Stimulated activated CD8-positive, alpha-beta memory T cell treated with anti-CD3 and anti-CD28 coated beads, Interleukin-12 subunit alpha, Interleukin-12 subunit beta, amount 100 ng/mL, for 1 hour (primary cell): ENCODE data around the gene CCT7.

Experiments
- DNase-seq: peaks from one replicate; pipeline ENCODE4 v3.0.0-alpha.2; 2020; ENCODE audit warnings: low read depth

CCT7 gene

DNA sequence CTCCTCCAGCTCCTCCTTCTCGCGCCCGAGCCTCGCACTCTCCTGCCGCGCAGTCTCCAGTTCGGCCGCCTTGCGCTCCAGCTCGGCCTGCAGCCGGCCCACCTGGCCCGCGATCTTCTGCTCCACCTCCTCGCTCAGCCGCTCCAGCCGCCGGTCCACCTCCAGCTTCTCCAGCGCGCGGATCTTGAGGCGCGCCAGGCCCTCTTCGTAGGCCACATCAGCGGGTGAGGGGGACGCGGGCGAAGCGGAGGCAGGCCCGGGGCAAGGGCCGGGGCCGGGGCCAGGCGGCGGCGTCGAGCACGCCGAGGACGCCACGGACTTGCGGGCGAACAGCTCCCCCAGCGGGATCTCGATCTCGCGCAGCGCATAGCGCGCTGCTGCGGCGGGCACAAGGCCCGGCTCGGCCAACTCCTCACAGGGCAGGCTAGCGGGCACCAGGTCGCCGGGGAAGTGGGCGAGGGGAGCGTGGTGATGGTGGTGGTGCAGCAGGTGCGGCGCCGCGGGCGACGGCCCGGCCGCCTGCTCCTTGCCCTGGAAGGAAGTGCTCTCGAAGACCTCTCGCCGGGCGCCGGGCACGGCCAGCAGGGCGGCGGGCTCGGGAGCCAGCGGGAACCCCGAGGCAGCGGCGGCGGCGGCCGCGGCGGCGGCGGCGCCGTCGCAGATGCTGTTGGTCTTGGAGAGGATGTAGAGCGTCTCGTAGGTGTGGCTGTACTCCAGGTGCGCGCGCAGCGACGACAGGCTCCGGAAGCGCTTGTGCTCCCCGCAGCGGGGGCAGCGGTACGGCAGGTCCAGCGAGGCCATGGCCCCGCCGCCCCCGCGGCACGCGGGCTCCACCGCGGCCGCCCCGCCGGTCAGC, 35.0 kb downstream of the CCT7 start:
- DNase-seq, result peak; percentile 59

DNA sequence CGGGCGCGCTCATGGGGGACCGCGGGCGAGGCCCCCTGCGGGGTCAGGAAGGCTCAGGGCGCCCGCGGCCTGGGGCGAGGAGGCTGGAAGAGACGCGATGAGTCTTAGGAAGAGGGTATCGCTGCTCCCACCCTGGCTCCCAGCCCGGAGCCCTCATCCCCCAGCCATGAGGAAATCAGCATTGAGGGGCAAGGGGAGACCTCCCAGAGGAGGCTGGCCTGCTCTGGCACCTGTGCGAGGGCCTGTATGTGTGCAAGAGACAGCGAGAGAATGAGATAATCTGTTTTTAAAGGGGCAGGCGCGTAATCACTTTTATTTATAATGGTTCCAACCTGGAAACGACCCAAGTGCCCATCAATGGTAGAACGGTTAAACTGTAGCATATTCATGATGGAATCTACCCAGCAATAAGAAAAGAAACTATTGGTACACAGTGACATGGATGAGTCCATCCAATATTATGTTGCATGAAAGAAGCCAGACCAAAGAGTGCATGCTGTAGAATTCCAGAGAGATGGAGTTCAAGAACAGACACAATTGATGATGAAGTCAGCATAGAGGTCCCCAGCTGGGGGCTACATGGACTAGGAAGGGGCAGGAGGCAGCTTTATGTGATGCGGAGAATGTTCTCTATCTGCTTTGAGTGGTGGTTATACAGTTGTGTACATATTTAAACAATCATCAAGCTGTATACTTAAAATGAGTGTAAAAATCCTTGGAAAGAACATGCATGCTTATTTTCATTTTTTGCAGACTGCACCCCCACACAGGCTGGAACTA, 35.8 kb downstream of the CCT7 start:
- DNase-seq, result no peak

DNA sequence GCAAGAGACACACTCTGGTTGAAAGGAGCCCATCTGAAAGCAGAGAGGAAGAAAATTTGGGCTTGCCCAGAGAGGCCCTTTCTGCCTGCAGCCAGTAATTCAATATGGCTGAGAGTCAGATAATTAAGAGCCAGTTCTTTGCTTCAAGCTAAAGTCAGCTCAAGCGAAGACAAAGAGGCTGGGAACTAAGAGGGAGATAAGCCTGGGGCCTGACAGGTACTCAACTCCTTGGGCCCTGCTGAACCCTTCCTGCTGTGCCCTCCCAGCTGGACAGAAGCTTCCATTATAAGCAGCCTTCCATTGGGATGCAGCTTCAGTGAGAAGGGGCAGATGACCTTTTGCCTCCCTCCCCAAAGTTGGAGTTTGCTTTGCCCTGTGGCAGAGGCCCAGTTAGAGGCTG, 38.2 kb downstream of the CCT7 start:
- no peak for DNase-seq

DNA sequence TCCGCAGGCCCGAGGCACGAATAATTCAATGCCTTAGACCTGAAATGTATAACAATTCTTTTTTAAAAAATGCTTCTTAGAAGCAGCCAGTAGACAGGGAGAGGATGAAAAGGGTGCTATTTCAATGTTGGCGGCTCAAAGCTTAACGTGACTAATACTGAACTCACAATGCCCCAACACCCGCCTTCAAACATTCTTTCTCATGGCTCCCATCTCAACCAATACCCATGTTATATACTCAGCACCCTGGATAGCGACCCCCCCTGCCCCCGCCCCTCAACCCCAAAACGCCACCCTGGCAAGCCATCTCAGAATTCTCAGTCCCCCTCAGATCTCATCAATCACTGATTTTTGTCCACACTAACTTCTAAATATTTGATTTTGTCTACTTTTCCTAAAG, 45.7 kb downstream of the CCT7 start:
- no peak for DNase-seq

DNA sequence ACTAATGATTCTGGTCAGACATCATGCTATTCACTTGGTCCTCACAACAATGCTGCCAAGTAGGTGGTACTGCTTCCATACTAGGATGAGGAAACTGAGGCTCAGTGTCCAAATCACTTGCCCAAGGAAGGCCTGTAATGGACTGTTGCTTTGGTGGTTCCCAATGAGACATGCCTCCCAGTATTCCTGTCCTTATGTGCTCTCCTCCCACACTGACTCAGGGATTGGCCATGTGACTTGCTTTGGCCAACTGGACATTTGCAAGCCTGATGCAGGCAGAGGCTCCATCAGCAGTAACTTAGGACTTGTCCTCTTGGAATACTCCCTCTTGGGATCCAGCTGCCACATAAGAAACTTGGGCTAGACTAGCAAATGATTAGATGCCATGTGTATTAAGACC, 47.1 kb downstream of the CCT7 start:
- no peak for DNase-seq

DNA sequence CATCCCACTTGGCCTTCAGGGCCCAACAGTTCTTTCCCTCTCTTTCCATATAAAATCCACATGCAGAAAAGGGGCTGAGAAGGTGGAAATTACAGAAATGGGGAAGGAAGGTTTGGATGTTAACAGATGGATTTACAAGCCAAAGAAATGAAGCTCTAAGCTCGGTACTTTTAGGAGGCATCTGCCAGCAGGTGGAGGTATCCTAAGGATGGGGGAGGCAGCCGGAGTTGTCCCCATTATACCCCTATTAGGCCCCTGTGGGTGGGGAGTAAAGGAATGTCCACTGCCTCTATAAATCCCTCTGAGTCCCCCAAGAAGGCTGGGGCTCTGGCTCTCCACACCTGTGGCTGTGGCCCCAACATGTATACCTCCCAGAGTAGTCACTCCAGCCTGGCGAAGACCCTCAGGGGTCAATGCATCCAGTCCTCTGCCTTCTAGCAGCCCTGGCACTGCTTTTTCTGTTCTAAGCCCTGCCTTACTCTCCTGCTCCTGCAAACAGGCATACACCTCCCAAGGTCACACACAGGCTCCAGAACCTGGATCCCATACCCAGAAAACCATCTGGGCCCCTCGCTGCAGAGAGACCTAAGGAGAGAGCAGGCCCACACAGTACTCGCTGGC, 48.9 kb downstream of the CCT7 start:
- no peak for DNase-seq

DNA sequence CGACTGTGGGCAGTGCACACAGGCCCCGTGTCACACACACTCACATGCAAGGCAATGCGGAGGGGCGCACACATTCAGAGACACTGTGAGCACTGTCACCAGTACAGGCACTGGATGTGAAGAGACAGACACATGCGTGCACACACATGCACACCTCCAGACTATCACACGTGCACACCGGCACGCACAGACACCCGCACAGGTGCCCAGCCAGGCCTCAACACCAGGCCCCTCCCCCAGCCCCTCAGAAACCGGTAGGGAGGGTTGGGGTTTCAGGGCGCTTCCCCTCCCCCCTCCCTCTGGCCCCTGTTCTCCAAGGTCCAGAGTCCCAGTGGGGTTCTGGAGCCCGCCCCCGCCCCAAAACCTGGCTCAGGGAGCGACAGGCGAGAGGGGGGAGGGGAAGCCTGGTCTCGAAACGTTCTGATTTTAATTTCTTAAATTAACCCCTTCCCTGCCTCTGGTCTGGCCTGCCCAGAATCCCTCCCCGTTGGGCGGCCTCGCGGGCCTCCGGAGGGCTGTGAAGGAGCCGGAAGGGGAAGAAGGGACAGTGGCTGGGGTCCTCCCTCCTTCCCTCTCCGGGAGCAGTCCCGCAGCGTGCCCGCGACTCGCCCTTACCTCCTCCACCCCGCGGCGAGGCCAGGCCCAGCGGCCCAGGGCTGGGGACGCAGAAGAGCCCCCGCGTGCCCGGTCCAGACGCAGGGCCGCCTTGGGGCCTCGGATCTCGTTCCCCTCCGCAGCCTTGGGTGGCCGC, 49.6 kb downstream of the CCT7 start:
- DNase-seq, result no peak

DNA sequence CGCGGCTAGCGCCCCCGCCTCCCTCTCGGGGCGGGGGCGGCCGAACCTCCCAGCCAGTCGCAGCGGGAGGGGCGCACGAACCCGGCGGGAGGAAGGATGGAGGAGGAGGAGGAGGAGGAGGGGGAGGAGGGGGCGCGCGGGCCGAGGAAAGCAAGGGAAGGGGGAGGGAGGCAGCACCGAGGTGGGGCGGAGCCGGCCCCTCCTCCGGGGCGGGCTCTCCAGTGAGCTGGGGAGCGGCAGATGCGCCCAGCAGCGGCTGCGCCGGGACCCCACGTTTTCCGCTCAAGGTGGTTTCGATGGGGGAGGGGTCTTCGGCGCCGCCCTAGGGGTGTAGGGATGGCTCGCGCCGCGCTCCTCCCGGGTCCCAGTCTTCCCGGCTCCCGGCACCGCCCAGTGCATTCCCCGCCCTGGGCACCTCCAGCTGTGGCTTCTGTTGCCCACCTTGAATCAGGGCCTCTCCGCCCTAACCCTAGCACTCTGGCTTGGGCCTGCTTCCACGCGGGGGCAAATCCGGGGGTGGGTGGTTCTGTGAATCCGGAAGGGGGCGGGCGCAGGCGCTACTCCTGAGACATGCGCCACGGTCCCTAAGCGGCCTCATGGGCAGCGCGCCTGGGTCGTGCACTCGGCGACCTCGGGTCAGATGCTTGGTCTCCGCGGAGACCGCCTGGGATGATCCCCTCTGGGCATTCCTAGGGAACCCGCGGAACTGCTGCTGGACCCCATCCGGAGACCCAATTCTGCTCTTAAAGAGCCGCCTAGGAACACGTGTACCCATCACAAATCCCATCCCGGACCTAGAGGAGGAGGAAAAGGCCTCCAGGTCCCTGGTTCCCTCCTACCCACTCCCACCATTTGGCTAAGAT, 50.4 kb downstream of the CCT7 start, which contains the start of gene FBXO41:
FBXO41 (minus strand) TSS at position 183 of the 863 bp plus-strand sequence. CDS start 14,848 bp downstream, outside the sequence.
- peak; percentile 40 for DNase-seq

DNA sequence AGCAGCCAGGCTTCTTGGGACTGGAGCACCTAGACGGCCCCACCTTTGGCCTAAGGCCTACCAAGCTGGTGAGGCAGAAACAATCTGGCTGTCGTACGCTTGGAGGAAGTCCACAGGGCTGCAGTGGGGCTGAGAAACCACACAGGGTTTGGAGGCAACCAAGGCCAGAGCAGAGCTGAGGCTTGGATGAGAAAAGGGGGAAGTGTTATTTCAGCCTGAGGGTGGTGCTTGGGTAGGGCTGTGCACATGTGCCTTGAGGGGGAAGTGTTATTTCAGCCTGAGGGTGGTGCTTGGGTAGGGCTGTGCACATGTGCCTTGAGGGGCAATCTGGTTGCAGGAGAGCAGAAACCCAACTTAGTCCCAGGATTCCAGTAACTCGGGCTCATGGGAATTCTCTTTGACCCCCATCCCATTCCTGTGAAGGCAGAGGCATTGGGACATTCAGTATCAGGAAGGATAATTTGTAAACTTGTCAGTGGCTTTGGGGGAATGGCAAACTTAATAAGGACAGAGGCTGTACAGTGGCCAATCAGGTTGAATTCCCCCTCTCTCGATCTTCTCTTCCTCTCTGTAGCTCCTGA, 51.1 kb downstream of the CCT7 start:
- no peak for DNase-seq

DNA sequence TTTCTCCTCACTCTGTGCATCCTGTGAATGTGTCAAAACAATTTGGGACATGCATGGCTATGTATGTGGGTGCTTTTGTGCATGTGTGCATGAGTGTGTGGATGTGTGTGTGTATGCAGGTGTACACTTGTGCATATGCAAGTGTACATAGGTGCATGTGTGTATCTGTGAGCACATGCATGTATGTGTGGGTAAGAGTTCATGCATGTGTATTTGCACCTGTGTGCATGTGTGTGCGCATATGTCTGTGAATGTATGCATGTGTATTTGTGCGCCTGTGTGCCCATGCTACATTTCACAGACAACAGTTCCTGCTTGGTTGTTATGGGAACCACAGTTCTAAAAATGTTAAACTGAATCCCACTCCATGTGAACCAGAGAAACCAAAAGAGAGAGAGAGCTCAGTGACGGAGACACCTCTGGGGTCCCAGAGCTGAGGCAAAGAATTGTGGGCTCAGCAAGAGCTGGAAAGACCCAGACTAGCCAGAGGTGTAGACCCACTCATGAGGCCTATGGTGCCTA, 52.1 kb downstream of the CCT7 start:
- no peak for DNase-seq

DNA sequence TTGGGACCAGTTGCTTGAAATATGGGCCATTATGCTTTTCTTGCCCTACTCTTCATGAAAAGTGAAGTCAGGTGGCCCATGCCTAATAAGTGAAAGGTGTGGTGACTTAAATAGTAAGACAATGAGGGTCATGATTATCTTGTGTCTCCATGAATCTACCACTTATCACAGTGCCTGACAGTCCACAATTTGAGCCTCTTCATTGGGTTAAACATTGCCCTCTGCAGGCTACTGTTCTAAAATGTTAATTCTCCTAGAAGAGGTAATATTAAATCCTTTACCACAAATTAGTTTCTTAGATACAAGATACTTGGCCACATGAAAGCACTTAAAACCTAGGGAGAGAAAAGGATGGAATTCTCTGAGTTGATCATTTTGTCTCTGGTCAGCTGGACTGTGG, 55.2 kb downstream of the CCT7 start:
- no peak for DNase-seq

DNA sequence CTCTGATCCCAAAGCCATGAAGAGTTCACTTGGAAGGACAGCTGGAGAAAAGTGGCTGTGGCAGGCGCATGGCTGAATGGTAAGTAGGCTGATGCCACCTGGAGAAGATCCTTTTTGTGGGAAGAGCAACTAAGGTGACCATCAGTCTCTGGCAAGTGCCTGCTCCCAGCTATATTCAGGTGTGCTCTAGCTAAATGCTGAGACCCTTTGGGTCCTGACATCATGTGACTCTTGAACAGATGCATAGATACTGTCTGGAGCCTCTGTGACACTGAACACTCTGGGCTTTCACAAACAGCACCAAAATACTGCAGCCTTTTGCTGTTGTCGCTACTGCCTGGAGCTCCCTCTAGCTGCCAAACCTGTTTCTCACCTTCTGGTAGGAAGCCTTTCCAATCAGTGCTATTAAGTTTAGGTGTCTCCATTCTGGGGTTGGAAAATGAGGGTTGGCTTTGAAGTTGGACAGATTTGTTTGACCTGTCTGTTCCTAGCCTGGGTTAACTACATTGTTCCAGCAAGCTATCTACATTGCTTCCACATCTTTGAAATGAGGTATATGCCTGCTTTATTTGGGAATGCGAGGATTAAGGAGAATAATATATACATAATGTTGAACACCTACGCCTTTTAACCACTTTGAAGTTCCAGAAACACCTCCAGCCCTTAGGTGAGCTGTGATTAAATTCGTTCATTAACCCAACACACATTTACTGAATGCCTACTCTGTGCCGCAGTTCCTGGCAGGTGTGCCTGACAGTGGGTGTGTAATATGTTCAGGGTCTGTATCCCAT, 56.1 kb downstream of the CCT7 start:
- peak; percentile 35 for DNase-seq

DNA sequence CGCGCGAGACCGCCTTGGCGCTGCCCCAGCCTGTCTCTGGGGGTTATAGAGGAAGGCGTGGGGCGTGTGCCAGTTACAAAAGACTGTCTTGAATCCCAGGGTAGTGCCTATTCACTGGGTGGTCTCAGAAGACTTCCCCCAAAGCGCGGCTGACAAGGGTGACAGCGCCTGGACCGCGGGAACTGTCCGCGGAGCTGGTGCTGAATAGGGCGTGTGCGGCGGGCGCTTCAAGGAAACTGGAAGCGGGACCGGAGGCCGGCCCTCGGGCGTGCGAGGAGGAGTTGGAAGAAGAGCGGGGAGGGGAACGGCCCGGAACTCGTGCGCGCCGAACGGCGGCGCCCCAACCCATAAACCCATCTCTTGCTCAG, 57.0 kb downstream of the CCT7 start:
- peak; percentile 29 for DNase-seq

DNA sequence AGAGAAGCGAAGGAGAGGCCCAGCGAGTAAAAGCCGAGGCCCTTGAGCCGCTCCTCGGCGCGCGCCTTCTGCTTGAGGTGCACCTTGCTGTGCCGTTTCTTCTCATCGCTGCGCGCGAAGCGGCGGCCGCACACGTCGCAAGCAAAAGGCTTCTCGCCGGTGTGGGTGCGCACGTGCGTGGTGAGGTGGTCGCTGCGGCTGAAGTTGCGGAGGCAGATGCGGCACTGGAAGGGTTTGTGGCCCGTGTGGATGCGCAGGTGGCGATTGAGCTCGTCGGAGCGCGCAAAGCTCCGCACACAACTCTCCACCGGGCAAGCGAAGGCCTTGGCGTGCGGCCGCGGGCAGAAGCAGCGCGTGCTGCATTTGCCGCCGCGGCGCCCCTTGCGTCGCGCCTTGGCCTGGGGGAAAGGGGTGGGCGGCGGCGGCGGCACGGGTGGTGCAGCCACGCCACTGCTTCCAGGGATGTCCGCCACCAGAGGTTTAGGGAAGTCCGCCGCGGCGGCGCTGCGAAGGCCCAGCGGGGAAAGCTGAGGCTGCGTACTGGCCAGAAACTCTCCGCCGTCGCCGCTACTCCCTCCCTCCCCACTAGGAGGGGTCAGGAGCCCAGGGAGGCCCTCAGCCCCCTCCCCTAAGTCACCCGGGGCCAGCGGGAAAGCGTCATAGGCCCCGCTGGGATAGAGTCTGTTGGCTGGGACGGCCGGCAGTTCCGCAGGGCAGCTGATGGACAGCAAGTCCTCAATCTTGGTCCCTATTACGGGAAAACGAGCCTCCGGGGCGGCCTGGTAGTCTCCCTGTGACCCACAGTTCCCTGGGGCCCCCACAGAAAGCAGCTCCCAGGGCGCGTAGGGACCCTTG, 57.6 kb downstream of the CCT7 start:
- no peak for DNase-seq

DNA sequence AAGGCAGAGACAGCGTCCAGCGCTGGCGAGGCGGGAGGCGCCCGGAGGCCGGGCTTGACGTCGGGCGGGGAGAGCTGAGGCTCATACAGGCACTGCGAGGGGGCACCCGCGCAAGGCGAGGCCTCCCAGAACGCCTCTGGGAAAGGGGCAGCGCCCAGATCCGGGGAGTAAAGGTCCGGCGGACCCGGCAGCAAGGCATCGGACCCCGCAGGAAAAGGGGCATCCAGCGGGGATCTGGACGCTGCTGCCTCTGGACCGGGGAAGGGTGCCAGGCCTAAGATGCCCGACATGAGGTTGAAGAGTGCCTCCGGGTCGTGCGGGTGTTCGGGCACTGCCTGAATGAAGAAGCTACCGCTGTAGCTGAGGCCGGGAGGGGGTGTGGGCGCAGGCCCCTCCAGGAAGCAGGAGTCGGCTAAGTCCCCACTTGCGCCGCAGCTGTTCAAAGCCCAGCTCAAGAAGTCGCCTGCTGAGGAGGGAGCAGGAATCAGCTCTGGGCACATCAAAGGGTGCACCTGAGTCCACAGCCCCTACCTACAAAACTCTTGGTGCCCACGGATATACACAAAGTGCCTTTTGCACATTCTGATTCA, 58.3 kb downstream of the CCT7 start:
- no peak for DNase-seq

DNA sequence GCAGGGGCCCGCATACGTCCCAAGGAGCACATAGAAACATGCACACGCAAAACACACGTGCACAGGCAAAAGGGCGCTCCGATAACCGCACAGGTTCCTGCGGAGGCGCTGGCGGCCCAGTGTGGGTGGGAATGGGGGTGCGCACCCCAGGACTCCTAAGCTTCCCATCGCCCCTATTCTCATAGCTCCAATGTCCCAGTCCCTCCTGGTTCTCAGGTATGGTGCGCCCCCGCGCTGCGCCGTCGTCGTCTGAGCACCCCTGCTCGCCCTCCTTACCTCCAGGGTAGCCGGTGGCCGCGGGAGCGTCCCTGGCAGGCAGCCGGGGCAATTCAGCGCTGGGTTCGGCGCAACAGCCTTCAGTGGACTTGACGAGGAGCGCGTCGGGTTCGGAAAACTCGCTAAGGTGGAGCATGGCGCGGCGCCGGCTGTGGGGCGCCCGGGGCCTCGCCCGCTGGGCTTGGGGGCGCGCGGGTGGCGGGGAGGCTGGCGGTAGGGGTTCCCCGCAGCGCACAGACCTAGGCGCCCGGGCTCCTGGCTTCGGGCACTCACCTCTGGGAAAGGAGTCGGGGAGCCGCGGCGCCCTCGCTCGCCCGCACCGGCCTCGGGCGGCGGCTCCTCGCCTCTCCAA, 58.9 kb downstream of the CCT7 start:
- no peak for DNase-seq

DNA sequence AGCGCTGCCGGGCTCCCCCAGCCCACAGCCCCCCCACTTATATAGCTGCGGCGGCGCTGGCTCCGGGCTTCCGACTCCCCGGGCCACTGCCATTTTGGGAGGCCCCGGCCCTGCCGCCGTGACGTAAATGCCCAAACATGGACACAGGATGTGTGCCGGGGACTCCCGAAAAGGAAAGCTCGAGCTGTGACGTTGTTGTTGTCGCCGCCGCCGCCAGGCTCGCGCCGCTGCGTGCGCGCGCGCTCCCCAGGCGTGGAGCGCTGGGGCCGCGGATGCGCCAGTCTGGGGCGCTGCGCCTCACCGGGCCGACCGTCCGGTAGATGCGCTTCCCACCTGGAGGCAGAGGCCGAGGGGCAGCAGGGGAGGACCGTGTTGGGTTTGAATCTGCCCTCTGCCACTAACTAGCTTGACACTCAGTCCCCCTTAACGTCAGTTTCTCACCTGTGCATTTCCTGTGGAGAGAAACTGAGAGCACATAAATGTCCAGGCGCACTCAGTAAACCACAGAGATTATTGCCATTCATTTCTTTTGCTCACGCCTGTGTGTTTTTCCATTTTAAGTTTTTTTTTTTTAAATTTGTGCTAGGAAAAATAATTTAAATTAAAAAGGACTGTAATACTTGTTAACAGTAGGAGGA, 59.5 kb downstream of the CCT7 start, which contains the start of gene EGR4:
EGR4 (minus strand) TSS at position 15 of the 638 bp plus-strand sequence. CDS start 231 bp downstream, outside the sequence.
- DNase-seq, result peak; percentile 81
